Ramos (cell line): ENCODE results near the gene CES1.
"Not testable (repeated sequence)": the region's sequence is repeated elsewhere in the genome, so short reads cannot be mapped to it uniquely, and the experiment has no call there.

Experiments used
- in situ Hi-C: fragments of 300-500 bp; cut with MboI; formaldehyde crosslinking; loops from one replicate; pipeline ENCODE4 v1.14.3; 2022; ENCODE audit warnings: low sequenced_read_pairs; ENCODE audit not compliant: unreplicated experiment

Gene CES1

GRCh38 chr16:55832773-55833691, at the start of gene CES1:
Gene CES1, minus strand, starts transcription at chr16:55833096. Its CDS starts 41 bp downstream, at chr16:55833055.
- in situ Hi-C loops = no loop called here

- in situ Hi-C loops = no loop called here
Observed at GRCh38 chr16:55876854-55877253, 44.0 kb upstream of the CES1 start.

- in situ Hi-C loops = no loop called here
Observed at GRCh38 chr16:55875273-55875672, 42.4 kb upstream of the CES1 start, which contains the start of gene CES5A. Gene CES5A, minus strand, starts transcription at chr16:55875373. Its CDS starts 152 bp downstream, at chr16:55875221.

GRCh38 chr16:55873122-55873521, 40.2 kb upstream of the CES1 start:
- in situ Hi-C loops = no loop called here

- in situ Hi-C loops = no loop called here
Observed at GRCh38 chr16:55872130-55872529, 39.2 kb upstream of the CES1 start.

- in situ Hi-C loops = no loop called here
Observed at GRCh38 chr16:55871411-55872038, 38.6 kb upstream of the CES1 start.

- in situ Hi-C loops = no loop called here
Observed at GRCh38 chr16:55868980-55869379, 36.1 kb upstream of the CES1 start.

- in situ Hi-C loops = no loop called here
Observed at GRCh38 chr16:55868137-55868536, 35.2 kb upstream of the CES1 start.

- in situ Hi-C loops = no loop called here
Observed at GRCh38 chr16:55861288-55861687, 28.4 kb upstream of the CES1 start.

- in situ Hi-C loops = not testable (repeated sequence)
Observed at GRCh38 chr16:55857650-55858049, 24.8 kb upstream of the CES1 start.

GRCh38 chr16:55856950-55857349, 24.1 kb upstream of the CES1 start:
- in situ Hi-C loops = no loop called here

GRCh38 chr16:55853114-55853513, 20.2 kb upstream of the CES1 start:
- in situ Hi-C loops = no loop called here

- in situ Hi-C loops = no loop called here
Observed at GRCh38 chr16:55849536-55849935, 16.6 kb upstream of the CES1 start.

- in situ Hi-C loops = no loop called here
Observed at GRCh38 chr16:55846598-55847346, 13.9 kb upstream of the CES1 start.

- in situ Hi-C loops = loop anchor here (5.0 kb wide), 2 partner anchors 131 to 376 kb away; no protein-coding TSS in a partner anchor
Observed at GRCh38 chr16:55843105-55843395, 10.2 kb upstream of the CES1 start.

- in situ Hi-C loops = loop anchor here (5.0 kb wide), 2 partner anchors 130 to 375 kb away; no protein-coding TSS in a partner anchor
Observed at GRCh38 chr16:55842369-55843104, 9.6 kb upstream of the CES1 start.

- in situ Hi-C loops = no loop called here
Observed at GRCh38 chr16:55839115-55839514, 6.2 kb upstream of the CES1 start.

GRCh38 chr16:55836158-55836611, 3.3 kb upstream of the CES1 start:
- in situ Hi-C loops = no loop called here

GRCh38 chr16:55835581-55835980, 2.7 kb upstream of the CES1 start:
- in situ Hi-C loops = no loop called here

- in situ Hi-C loops = not testable (repeated sequence)
Observed at GRCh38 chr16:55835173-55835572, 2.3 kb upstream of the CES1 start.
